ENCODE data around the gene FANCE. TPM values are rescaled to one million over a fixed set of nuclear protein-coding genes. Genes with fewer than 3 reads are reported as not detected.
A peak's percentile ranks its signal among the peaks of the same experiment; 100 is the strongest.

FANCE gene
- total and polyA plus RNA-seq, 9 of the 15 experiments (the other 6 are each of a cell fraction or from before 2014, with no cell fraction given): 5.7 to 30.2 (median 17.0) TPM

GRCh38 chr6:35508027-35508426, 55.9 kb downstream of the FANCE start (continued):
- TF ChIP-seq RAD21 (CRISPR knock-in tag; conservative IDR thresholded peaks at IDR 0.05 in 1 of 2, IDR thresholded peaks at IDR 0.05 in 1 of 2) (no peak), SAFB (IDR thresholded peaks at IDR 0.05; ENCODE audit: borderline replicate concordance, low read depth, low read length) (no peak), ARID2 (IDR thresholded peaks at IDR 0.05) (no peak), POLR2AphosphoS5 (IDR thresholded peaks at IDR 0.05; ENCODE audit: control insufficient read depth, insufficient read depth, low read depth, low read length) (no peak)

GRCh38 chr6:35508542-35508941, 56.4 kb downstream of the FANCE start:
- Histone ChIP-seq H3K9ac (ENCODE audit: insufficient read depth in 1 of 2, low read depth in 2 of 2, low read length in 2 of 2) (no peak overlapping the region; a peak in 1 of 4 replicates), H2AFZ (ENCODE audit: low read depth, low read length) (no peak overlapping the region), H4K20me1 (replicated peaks; ENCODE audit: control insufficient read depth, insufficient read depth, low read length) (peaks cover 7% of the 10 kb centered on the region; the same call in 1 of the 2 replicates), H3K9me3 (replicated peaks; ENCODE audit: control insufficient read depth, insufficient read depth, low read depth, low read length) (no peaks in the 10 kb centered on the region), H3K4me3 (no peak overlapping the region), H3K27ac (ENCODE audit: extremely low read depth, low read depth, low read length) (no peak overlapping the region), H3K4me1 (replicated peaks in 1 of 2; ENCODE audit: control insufficient read depth in 2 of 2, insufficient read depth in 2 of 2, low read length in 2 of 2) (peaks cover 0 to 13% of the 10 kb centered on the region in 2 experiments; a peak in 2 of 5 replicates), H3K27me3 (ENCODE audit: control insufficient read depth in 2 of 2, insufficient read depth in 2 of 2, low read length in 2 of 2) (peaks cover 45 to 71% of the 10 kb centered on the region in 2 experiments), H3K9me1 (ENCODE audit: control insufficient read depth, insufficient read depth, low read length) (no peaks in the 10 kb centered on the region), H3K36me3 (ENCODE audit: control insufficient read depth, insufficient read depth, low read length) (no peaks in the 10 kb centered on the region), H3K79me2 (ENCODE audit: control insufficient read depth, insufficient read depth, low read length) (no peaks in the 10 kb centered on the region), H3K4me2 (ENCODE audit: insufficient read depth, low read length) (no peak overlapping the region)
- 7% methylated on average over 5 of the region's 5 CpGs for WGBS (ENCODE audit: insufficient coverage, low coverage, missing lambda C conversion rate)
- DNase-seq (ENCODE audit: extremely low read depth in 1 of 4, low spot score in 3 of 4): peak in 1 of 4 experiments; percentile 19
- in situ Hi-C loops (cut with MboI) (no loop called here), intact Hi-C loops (cut with micrococcal nuclease) (no loop called here)
- BruUV-seq (replicated peaks): no TSS peak
- POLR2A ChIA-PET: interaction anchor here (1.7 to 3.5 kb wide), 2 partner anchors 12 to 35 kb away, joined by 4 to 20 read pairs; partner anchors contain the start of gene TEAD3
- CTCF ChIA-PET (ENCODE audit: low intra/inter-chr PET ratio): no interaction called here
- TF ChIP-seq SNAPC5 (CRISPR knock-in tag; IDR thresholded peaks at IDR 0.05): no peak
- no peak for TF ChIP-seq GTF2F1 (IDR thresholded peaks at IDR 0.05; ENCODE audit: low read depth, low read length)
- no peak for TF ChIP-seq CAMTA2 (CRISPR knock-in tag; conservative IDR thresholded peaks at IDR 0.05)
- no peak for TF ChIP-seq ZNF197 (CRISPR knock-in tag; IDR thresholded peaks at IDR 0.05; ENCODE audit: low read depth)
- ATAC-seq: no peak
- no peak for FAIRE-seq
